ENCODE data around the gene SUPT6H.
"Not testable (repeated sequence)": the region's sequence is repeated elsewhere in the genome, so short reads cannot be mapped to it uniquely, and the experiment has no call there.

Gene SUPT6H

GRCh38 chr17:28657756-28658155 is 4.2 kb upstream of the SUPT6H start (continued):
- no peak for TF ChIP-seq ZNF239 (tag by site-specific recombination; IDR thresholded peaks at IDR 0.05)
- no peak for TF ChIP-seq ZNF658 (tag by site-specific recombination; IDR thresholded peaks at IDR 0.05)
- TF ChIP-seq ZNF366 (tag by site-specific recombination; conservative IDR thresholded peaks at IDR 0.05), result no peak

GRCh38 chr17:28658342-28658741 is 3.7 kb upstream of the SUPT6H start:
- H3K4me3 ChIP-seq (ENCODE audit: low read depth, low read length); H3K27ac ChIP-seq (ENCODE audit: extremely low read depth, low read depth, low read length); H3K4me1 ChIP-seq (ENCODE audit: control insufficient read depth, insufficient read depth, low read length); H3K9me3 ChIP-seq (ENCODE audit: control insufficient read depth, insufficient read depth, low read depth, low read length): not testable (repeated sequence)
- CTCF ChIA-PET, result interaction anchor here (0.9 kb wide), 2 partner anchors 11 to 307 kb away, joined by 3 to 4 read pairs; no protein-coding TSS in a partner anchor
- peaks cover 32 to 50% of the 10 kb centered on the region in 2 experiments for H3K36me3 ChIP-seq (ENCODE audit: control insufficient read depth in 2 of 2, insufficient read depth in 1 of 2, low read length in 2 of 2)
- POLR2A ChIA-PET, result interaction anchor here (1.0 kb wide), 1 partner anchor 22 kb away, joined by 3 read pairs; no protein-coding TSS in a partner anchor

DNA sequence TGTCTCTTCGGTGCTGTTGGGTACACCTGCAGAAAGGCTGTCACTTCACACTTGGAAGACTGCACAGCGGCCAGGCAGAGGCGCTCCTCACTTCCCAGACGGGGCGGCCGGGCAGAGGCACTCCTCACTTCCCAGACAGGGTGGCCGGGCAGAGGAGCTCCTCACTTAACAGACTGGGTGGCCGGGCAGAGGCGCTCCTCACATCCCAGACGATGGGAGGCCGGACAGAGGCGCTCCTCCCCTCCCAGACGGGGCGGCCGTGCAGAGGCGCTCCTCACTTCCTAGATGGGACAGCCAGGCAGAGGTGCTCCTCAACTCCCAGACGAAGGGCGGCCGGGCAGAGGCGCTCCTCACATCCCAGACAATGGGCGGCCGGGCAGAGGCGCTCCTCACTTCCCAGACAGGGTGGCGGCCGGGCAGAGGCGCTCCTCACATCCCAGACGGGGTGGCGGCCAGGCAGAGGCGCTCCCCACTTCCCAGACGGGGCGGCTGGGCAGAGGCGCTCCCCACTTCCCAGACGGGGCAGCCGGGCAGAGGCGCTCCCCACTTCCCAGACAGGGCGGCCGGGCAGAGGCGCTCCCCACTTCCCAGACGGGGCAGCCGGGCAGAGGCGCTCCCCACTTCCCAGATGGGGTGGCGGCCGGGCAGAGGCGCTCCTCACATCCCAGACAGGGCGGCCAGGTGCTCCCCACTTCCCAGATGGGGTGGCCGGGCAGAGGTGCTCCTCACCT is 3.1 kb upstream of the SUPT6H start:
- CTCF ChIA-PET; H3K4me3 ChIP-seq (ENCODE audit: low read depth, low read length); POLR2A ChIA-PET: not testable (repeated sequence)

DNA sequence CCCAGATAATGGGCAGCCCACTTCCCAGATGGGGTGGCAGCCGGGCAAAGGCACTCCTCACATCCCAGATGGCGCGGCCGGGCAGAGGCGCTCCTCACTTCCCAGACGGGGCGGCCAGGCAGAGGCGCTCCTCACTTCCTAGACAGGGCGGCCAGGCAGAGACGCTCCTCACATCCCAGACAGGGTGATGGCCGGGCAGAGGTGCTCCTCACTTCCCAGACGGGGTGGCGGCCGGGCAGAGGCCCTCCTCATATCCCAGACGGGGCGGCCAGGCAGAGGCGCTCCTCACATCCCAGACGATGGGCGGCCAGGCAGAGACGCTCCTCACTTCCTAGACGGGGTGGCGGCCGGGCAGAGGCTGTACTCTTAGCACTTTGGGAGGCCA is 2.5 kb upstream of the SUPT6H start:
- H3K9me3 ChIP-seq (ENCODE audit: control insufficient read depth, insufficient read depth, low read depth, low read length); H3K4me3 ChIP-seq (ENCODE audit: low read depth, low read length); POLR2A ChIA-PET; H3K27ac ChIP-seq (ENCODE audit: extremely low read depth, low read depth, low read length); H3K4me1 ChIP-seq (ENCODE audit: control insufficient read depth, insufficient read depth, low read length): not testable (repeated sequence)
- CTCF ChIA-PET, result interaction anchor here (4.7 kb wide), 1 partner anchor 13 kb away, joined by 42 read pairs; the partner anchor contains the start of gene BLTP2
- peaks cover 31 to 52% of the 10 kb centered on the region in 2 experiments for H3K36me3 ChIP-seq (ENCODE audit: control insufficient read depth in 2 of 2, insufficient read depth in 1 of 2, low read length in 2 of 2)

More for the DNA sequence above, 3.1 kb upstream of the SUPT6H start:
- H3K27ac ChIP-seq (ENCODE audit: extremely low read depth, low read depth, low read length); H3K9me3 ChIP-seq (ENCODE audit: control insufficient read depth, insufficient read depth, low read depth, low read length); H3K4me1 ChIP-seq (ENCODE audit: control insufficient read depth, insufficient read depth, low read length): not testable (repeated sequence)
- H3K36me3 ChIP-seq (ENCODE audit: control insufficient read depth in 2 of 2, insufficient read depth in 1 of 2, low read length in 2 of 2), result peaks cover 32 to 48% of the 10 kb centered on the region in 2 experiments

- POLR2A ChIA-PET, result interaction anchor here (0.6 to 3.2 kb wide), 12 partner anchors 9 to 92 kb away, joined by 3 to 56 read pairs (median 7); partner anchors contain the start of genes BLTP2, NEK8, PIGS and PROCA1
- H3K4me3 ChIP-seq (ENCODE audit: low read depth, low read length), result peak overlapping the region; percentile 78
- CTCF ChIA-PET, result interaction anchor here (1.6 to 4.7 kb wide), 3 partner anchors 13 to 65 kb away, joined by 3 to 42 read pairs (median 8); partner anchors contain the start of gene BLTP2
- TF ChIP-seq ZNF24 (tag by site-specific recombination; IDR thresholded peaks at IDR 0.05), result no peak
- no peak for TF ChIP-seq SETDB1 (IDR thresholded peaks at IDR 0.05; ENCODE audit: insufficient read length, low read length)
- no peak for TF ChIP-seq ZNF37A (tag by site-specific recombination; IDR thresholded peaks at IDR 0.05)
- TF ChIP-seq, protein P1, sequence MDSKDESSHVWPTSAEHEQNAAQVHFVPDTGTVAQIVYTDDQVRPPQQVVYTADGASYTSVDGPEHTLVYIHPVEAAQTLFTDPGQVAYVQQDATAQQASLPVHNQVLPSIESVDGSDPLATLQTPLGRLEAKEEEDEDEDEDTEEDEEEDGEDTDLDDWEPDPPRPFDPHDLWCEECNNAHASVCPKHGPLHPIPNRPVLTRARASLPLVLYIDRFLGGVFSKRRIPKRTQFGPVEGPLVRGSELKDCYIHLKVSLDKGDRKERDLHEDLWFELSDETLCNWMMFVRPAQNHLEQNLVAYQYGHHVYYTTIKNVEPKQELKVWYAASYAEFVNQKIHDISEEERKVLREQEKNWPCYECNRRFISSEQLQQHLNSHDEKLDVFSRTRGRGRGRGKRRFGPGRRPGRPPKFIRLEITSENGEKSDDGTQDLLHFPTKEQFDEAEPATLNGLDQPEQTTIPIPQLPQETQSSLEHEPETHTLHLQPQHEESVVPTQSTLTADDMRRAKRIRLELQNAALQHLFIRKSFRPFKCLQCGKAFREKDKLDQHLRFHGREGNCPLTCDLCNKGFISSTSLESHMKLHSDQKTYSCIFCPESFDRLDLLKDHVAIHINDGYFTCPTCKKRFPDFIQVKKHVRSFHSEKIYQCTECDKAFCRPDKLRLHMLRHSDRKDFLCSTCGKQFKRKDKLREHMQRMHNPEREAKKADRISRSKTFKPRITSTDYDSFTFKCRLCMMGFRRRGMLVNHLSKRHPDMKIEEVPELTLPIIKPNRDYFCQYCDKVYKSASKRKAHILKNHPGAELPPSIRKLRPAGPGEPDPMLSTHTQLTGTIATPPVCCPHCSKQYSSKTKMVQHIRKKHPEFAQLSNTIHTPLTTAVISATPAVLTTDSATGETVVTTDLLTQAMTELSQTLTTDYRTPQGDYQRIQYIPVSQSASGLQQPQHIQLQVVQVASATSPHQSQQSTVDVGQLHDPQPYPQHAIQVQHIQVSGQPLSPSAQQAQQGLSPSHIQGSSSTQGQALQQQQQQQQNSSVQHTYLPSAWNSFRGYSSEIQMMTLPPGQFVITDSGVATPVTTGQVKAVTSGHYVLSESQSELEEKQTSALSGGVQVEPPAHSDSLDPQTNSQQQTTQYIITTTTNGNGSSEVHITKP (tag by site-specific recombination; IDR thresholded peaks at IDR 0.05), result peak; percentile 31
- no peak for TF ChIP-seq ZBTB11 (tag by site-specific recombination; conservative IDR thresholded peaks at IDR 0.05; ENCODE audit: low read depth)
- TF ChIP-seq ZBTB10 (tag by site-specific recombination; IDR thresholded peaks at IDR 0.05), result no peak
- TF ChIP-seq ZNF549 (tag by site-specific recombination; IDR thresholded peaks at IDR 0.05), result no peak
- no peak for TF ChIP-seq ZNF514 (tag by site-specific recombination; IDR thresholded peaks at IDR 0.05)
Measured at GRCh38 chr17:28662527-28662829, 473 bp downstream of the SUPT6H start.

More at GRCh38 chr17:28662527-28662829, 473 bp downstream of the SUPT6H start:
- peaks cover 7% of the 10 kb centered on the region for H3K4me1 ChIP-seq (ENCODE audit: control insufficient read depth, insufficient read depth, low read length)
- no peaks in the 10 kb centered on the region for H3K9me3 ChIP-seq (ENCODE audit: control insufficient read depth, insufficient read depth, low read depth, low read length)
- peak overlapping the region; percentile 81 for H3K27ac ChIP-seq (ENCODE audit: extremely low read depth, low read depth, low read length)
- peaks cover 34 to 57% of the 10 kb centered on the region in 2 experiments for H3K36me3 ChIP-seq (ENCODE audit: control insufficient read depth in 2 of 2, insufficient read depth in 1 of 2, low read length in 2 of 2)
